HG02973 (cell line): ENCODE measurements around the gene RNF167.

Experiments used
- ATAC-seq: cut with Tn5 transposase; IDR thresholded peaks from one replicate; pipeline ENCODE4 v1.9.1; 2021; ENCODE audit warnings: moderate library complexity; ENCODE audit not compliant: unreplicated experiment

RNF167 gene

GRCh38 chr17:4939796-4940554, at the start of gene RNF167, which contains the start of gene SLC25A11:
RNF167 (plus strand) TSS chr17:4940268; CDS start chr17:4940910, 642 bp downstream.
SLC25A11 (minus strand) TSS chr17:4940046; CDS start chr17:4939910, 136 bp downstream.
- peak; percentile 59 for ATAC-seq

GRCh38 chr17:4891411-4892410, 48.4 kb upstream of the RNF167 start:
- no peak for ATAC-seq

GRCh38 chr17:4892499-4893221, 47.4 kb upstream of the RNF167 start:
- no peak for ATAC-seq

GRCh38 chr17:4893272-4893671, 46.8 kb upstream of the RNF167 start:
- ATAC-seq, result no peak

- no peak for ATAC-seq
These were observed 46.1 kb upstream of the RNF167 start for GRCh38 chr17:4893721-4894560.

- no peak for ATAC-seq
These were observed 44.9 kb upstream of the RNF167 start for GRCh38 chr17:4895121-4895520.

GRCh38 chr17:4895657-4896331, 44.3 kb upstream of the RNF167 start:
- no peak for ATAC-seq

- ATAC-seq, result no peak
These were observed 43.5 kb upstream of the RNF167 start for GRCh38 chr17:4896332-4897197.

- no peak for ATAC-seq
These were observed 42.8 kb upstream of the RNF167 start for GRCh38 chr17:4897198-4897687.

GRCh38 chr17:4897785-4898184, 42.3 kb upstream of the RNF167 start:
- no peak for ATAC-seq

GRCh38 chr17:4898351-4898750, 41.7 kb upstream of the RNF167 start:
- no peak for ATAC-seq

GRCh38 chr17:4898927-4899326, 41.1 kb upstream of the RNF167 start:
- ATAC-seq, result no peak

GRCh38 chr17:4899341-4900230, 40.5 kb upstream of the RNF167 start, which contains the start of gene C17orf107:
C17orf107 (plus strand) TSS chr17:4899536; CDS start chr17:4899763, 227 bp downstream.
- no peak for ATAC-seq

GRCh38 chr17:4900231-4901107, 39.6 kb upstream of the RNF167 start:
- no peak for ATAC-seq

GRCh38 chr17:4901108-4901647, 38.9 kb upstream of the RNF167 start:
- no peak for ATAC-seq
